GM18909 (cell line): Measurements from ENCODE around the gene LPP.

Experiments
- ATAC-seq: cut with Tn5 transposase; IDR thresholded peaks from one replicate; pipeline ENCODE4 v1.9.1; 2021; ENCODE audit warnings: mild to moderate bottlenecking; ENCODE audit not compliant: unreplicated experiment, poor library complexity

The LPP gene

GRCh38 chr3:188154014-188154808 lies at the start of gene LPP:
Gene LPP, plus strand, starts transcription at chr3:188154157. Its CDS starts 251,964 bp downstream, at chr3:188406121.
- ATAC-seq: peak; percentile 83

- no peak for ATAC-seq
Observed at GRCh38 chr3:188106006-188106405, 48.0 kb upstream of the LPP start.

GRCh38 chr3:188106454-188106853 lies 47.5 kb upstream of the LPP start:
- ATAC-seq: no peak

- no peak for ATAC-seq
Observed at GRCh38 chr3:188106887-188107830, 46.8 kb upstream of the LPP start.

GRCh38 chr3:188108703-188109412 lies 45.1 kb upstream of the LPP start:
- ATAC-seq: no peak

- ATAC-seq: no peak
Observed at GRCh38 chr3:188111002-188111584, 42.9 kb upstream of the LPP start.

- no peak for ATAC-seq
Observed at GRCh38 chr3:188113756-188114155, 40.2 kb upstream of the LPP start.

- no peak for ATAC-seq
Observed at GRCh38 chr3:188119846-188120245, 34.1 kb upstream of the LPP start.

GRCh38 chr3:188122571-188123169 lies 31.3 kb upstream of the LPP start:
- no peak for ATAC-seq

GRCh38 chr3:188123170-188123905 lies 30.6 kb upstream of the LPP start:
- ATAC-seq: no peak

- no peak for ATAC-seq
Observed at GRCh38 chr3:188124184-188124583, 29.8 kb upstream of the LPP start.

GRCh38 chr3:188125076-188125475 lies 28.9 kb upstream of the LPP start:
- ATAC-seq: no peak

GRCh38 chr3:188126276-188126675 lies 27.7 kb upstream of the LPP start:
- ATAC-seq: no peak

- ATAC-seq: no peak
Observed at GRCh38 chr3:188126934-188127333, 27.0 kb upstream of the LPP start.

- ATAC-seq: no peak
Observed at GRCh38 chr3:188128905-188129304, 25.1 kb upstream of the LPP start.

GRCh38 chr3:188131023-188131422 lies 22.9 kb upstream of the LPP start:
- ATAC-seq: peak; percentile 51

GRCh38 chr3:188133219-188133618 lies 20.7 kb upstream of the LPP start:
- peak; percentile 52 for ATAC-seq

- no peak for ATAC-seq
Observed at GRCh38 chr3:188133646-188134045, 20.3 kb upstream of the LPP start.

GRCh38 chr3:188134079-188134478 lies 19.9 kb upstream of the LPP start:
- ATAC-seq: no peak
